Heart left ventricle (tissue), 13 donors: ENCODE results near the gene KRTAP5-9.

Experiments used
- CTCF ChIP-seq, 12 donors: fragments of 200-600 bp; sonication (generic) in 4 of 12; IDR thresholded peaks; one replicate each; pipeline versions ENCODE4 v1.5.0 to v1.8.0; 2018 to 2022; ENCODE audit warnings: antibody characterized with exemption in 12 of 12, mild to moderate bottlenecking in 5 of 12
- POLR2A ChIP-seq, 2 donors: fragments of 450-650 bp; IDR thresholded peaks; one replicate each; pipeline ENCODE4 v1.6.1; 2017; ENCODE audit warnings: antibody characterized with exemption in 2 of 2, mild to moderate bottlenecking in 2 of 2, moderate library complexity in 2 of 2
- donor health status: ischemic (EF 13 %, LVEDD 7.1; RV severe dilation, severe dysfunction).
- donor health status: DM: no; HTN: yes; CAD: no.
- donor health status: DM: no; HTN: no; CAD: no.
- donor health status: ischemic (EF 25% LVEDD 6.9; RV normal size, moderate dysfunction).
- donor health status: ischemic (EF 25% LVEDD 5.7; RV mildly dilated, moderate dysfunction).
- donor health status: ischemic (EF 35%, LVEDD 5.7; RV mildly dilated, moderate dysfunction).
- donor health status: nonischemic (EF 11% LVEDD 7.7; RV severe dilation, severe dysfunction).
- donor health status: DM: yes; HTN: yes; CAD: no.
- donor health status: PGD.
- donor health status: ischemic (EF 29% LVEDD 5.4; RV normal size, mild dysfunction).
- donor health status: nonischemic (EF 23%, LVEDD 6.1; RV moderate dilation, normal function).

GRCh38 chr11:71574418-71574817, 26.2 kb downstream of the KRTAP5-9 start:
- TF ChIP-seq CTCF (IDR thresholded peaks at IDR 0.05) (no peak), POLR2A (IDR thresholded peaks at IDR 0.05) (no peak)
